ENCODE data around the gene ATP6V0A4.

- no peak for TF ChIP-seq CTCF (IDR thresholded peaks at IDR 0.05; ENCODE audit: insufficient read depth, low read length)
- TF ChIP-seq REST (IDR thresholded peaks at IDR 0.05; ENCODE audit: insufficient replicate concordance, low read depth): no peak
- no peak for TF ChIP-seq POLR2AphosphoS5 (IDR thresholded peaks at IDR 0.05; ENCODE audit: low read depth)
- no peak for TF ChIP-seq GABPA (IDR thresholded peaks at IDR 0.05; ENCODE audit: low read depth)
Measured at GRCh38 chr7:138668229-138668596, 129.8 kb downstream of the ATP6V0A4 start.
